Measurements from ENCODE around the gene MOV10L1.
"Not testable (repeated sequence)": the region's sequence is repeated elsewhere in the genome, so short reads cannot be mapped to it uniquely, and the experiment has no call there.

MOV10L1 gene

DNA sequence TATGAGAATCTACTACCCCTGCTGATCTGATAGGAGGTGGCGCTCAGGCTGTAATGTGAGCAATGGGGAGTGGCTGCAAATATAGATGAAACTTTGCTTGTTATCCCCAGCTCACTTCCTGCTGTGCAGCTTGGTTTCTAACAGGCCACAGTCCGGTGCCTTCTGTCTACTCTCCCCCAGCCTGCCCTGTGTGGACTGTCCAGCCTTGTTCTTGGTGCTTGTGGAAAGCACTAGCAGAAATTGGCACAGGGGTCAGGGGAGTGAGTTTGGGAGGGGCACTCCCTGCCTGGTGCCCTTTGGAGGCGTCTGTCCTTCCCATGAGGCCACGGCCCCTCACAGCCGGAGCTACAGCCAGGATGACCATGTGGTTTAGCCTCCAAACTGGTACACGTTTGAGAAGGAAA is 14.3 kb downstream of the MOV10L1 start:
- no peak for DNase-seq (ENCODE audit: low read depth in 2 of 2)

DNA sequence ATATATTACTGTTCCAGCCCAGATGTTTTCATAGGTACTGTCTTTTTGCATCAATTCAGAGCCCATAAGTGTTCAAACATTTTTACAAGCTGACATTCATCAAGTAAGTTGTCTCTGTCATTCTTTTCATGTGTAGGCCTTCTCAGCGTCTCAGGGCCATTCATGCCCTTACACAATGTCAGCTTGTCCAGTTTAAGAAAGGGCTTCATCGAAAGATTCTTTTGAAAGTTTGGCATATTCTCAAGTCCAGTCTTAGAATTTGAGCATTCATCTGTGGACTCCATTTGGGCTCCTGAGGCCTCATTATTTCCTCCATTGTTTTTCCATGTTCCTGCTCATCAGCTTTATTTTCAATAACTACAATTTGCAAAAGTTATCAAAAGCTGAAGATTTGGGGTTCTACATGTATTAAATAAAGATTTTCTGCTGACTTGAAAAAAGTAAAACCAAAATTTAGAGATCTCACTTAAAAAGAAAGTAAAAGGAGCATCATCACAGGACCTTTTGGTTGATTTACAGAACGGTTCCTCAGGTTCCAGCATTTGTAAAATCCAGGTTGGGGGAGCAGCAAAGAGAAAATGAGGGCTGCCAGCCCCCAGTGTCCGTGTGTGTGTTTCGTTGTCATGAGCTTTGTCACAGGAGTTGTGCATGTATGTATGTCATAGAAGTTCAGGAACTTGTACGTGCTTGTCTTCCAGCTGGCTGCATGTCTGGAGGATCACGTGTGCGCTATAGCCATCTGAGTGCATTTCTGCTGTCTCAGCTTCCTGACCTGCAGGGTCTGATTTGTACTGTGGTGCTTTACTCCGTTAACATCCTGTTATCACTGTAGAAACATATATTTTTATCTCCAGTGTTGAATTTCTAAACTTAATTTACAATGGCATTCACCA is 15.6 kb downstream of the MOV10L1 start:
- DNase-seq (ENCODE audit: low read depth in 2 of 2): no peak

DNA sequence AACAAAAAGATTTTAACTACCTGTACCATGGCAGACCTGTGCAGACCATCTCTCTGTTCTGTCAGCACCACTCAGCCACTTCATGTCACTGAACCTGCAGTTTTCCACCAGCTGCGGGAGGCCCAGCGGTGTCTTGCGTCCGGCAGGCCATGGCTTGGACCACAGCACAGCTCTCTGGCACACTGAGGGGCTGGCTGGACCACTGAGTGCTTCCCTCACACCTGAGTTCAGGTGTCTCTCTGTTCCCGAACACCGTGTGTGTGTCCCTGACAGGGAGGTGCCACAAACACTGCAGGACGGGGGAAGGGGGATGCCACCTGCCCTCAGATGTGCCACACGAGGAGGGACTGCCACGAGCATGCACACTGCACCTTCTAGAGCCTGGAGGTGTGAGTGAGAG is 17.7 kb downstream of the MOV10L1 start:
- DNase-seq (ENCODE audit: low read depth in 2 of 2): no peak

DNA sequence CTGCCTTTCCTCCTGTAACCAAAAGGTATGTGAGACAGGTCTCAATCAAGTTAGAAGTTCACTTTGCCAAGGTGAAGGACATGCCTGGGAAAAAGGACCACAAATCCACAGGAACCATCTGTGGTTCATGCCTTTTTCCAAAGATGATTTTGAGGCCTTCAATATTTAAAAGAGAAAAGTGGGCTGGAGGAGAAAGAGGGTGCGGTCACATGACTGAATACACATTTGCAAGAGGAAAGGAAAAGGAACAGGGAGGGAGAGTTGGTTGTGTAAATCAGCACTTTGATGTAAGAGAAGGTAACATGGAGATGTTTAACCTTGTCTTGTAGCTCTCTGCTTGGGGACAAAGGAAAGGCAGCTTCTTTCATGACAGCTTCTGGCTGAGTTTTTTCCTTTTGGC is 21.2 kb downstream of the MOV10L1 start:
- DNase-seq (ENCODE audit: low read depth in 2 of 2): no peak

DNA sequence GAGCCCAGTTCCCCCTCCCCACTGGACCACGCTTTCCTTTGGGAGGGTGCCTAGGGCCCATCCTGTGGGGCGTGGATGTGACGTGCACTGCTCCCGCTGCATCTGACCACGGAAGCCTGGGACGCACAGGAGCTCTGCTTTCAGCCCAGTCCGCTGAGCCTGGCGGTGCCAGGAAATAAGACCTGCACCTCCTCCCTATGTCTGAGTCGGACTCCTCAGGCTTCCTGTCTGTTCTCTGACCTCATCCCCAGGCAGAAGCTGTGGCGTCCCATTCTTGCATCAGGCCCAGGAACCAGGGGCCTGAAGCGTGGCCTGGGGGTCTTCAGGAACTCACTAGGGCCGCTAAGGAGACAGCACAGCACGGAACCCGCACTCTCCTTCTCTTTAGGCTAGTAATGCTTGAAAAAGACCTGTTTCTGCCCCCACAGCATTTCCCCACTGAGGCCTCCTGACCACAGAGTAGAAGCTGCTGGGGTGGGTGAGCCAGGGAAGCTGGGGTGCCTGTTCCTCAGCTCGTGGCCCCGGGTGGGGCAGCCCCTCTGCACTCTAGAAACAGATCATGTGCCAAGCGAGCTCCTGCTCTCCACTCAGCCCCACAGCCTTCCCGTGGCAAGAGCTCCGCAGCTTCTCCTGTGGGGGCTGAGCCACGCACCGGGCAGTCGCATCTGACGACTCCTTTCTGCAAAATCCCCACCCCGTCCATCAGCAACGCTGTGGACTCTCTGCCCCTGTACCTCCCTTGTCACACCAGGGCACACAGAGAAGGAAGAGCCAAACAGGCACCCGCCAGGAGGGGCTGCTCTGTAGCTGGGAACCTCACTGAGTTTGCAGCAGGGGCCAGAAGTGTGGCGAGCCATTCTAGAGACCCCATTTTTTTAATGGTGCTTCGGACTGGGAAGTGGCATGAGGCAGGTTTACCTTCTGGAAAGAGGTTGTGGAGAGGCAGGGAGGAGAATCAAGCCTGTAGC is 22.6 kb downstream of the MOV10L1 start:
- DNase-seq (ENCODE audit: low read depth in 2 of 2): no peak

DNA sequence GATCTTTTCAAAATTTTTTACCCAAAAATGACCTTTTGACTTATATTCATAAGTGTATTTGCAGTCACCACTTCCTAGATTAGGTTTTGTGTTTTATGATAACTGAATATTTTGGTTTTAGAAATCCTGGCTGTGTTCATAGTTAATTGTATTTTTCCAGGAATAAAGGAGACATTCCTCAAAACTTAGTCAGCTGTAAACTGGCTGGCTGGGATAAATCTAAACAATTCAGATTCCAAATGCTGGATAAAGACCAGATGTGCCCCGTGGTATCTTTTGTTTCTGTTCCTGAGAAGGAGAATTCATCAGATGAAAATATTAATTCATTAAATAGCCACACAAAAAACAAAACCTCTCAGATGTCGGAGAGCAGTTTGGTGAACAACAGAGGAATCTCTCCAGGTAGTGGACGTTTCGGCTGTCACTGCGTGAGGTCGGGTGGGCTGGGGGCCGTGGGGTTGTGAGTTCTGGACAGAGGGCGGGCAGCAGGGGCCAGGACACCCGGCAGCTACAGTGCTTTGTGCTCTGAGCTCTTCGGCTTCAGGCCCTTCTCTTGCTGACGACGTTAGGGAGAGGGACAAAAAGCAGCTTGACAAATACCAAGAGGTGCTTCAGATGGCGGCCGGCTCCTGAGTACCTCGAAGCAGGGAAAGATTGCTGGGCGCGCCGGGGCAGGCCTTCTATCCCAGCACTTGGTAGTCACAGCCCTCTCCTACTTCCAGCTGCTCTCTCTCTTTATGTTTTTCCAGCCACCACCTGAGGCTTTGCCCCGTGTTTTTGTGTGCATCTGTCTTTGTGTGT is 24.6 kb downstream of the MOV10L1 start:
- no peak for DNase-seq (ENCODE audit: low read depth in 2 of 2)

DNA sequence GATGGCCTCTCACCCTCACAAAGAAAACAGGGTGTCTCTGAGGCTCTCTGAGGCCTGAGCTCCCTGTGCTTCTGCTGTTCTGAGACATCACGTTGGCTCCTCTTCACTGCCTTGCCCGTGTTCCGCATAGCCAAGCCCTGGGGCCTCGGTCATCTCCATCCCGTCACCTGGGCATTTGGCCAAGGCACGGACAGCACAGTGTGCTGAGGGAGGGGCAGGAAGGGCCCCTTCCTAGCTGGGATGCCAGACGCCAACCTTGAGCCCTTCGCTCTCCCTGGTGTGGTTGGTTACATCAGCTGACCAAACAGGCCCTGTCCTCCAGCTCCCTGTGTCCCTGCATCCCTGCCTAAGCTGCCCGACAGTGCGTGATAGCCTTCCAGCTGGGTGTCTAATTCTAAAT is 25.9 kb downstream of the MOV10L1 start:
- DNase-seq (ENCODE audit: low read depth in 2 of 2): no peak

DNA sequence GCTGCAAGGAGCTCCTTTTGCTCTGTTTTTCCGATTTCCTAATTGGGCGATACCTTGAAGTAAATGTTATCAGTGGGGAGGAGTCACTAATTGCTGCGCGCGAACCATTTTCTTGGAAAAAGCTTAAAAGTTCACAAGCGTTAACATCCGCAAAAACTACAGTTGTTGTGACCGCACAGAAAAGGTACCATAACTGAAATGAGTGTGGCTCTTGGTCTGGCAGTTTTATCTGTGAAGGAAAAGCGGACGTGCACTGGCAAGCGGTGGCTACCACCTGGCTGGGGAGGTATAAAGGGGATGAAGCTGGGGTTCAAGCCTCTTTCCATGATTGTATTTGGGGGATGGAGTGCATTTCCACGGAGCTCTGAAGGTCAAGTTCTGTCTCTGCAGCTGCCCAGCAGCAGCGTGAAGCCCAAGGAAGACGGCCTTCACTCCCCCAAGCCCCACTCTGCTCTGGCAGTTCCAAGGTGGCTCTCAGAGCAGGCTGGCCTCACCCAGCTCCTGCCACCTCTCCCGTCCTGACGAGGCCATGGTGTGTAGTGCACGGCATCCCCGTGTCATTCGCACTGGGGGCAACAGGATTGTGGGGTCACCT is 27.5 kb downstream of the MOV10L1 start:
- DNase-seq (ENCODE audit: low read depth in 2 of 2): no peak

DNA sequence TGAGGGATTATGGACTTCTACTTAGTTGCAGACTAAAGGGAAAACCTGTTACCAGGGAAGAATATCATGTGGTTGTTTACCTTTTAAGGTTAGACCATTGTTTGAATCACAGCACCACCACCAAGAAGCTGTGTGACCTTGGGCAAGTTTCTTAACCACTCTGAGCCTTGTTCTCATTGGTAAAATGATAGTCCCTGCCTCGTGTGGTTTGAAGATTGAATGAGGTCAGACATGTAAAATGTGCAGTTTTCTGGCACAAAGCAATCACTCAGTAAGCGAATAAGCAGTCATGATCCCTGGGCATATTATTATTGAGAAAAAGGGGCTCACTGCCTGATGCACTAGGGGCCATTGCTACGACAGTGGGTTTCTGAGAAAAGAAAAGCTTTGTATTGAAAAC is 28.3 kb downstream of the MOV10L1 start:
- no peak for DNase-seq (ENCODE audit: low read depth in 2 of 2)

DNA sequence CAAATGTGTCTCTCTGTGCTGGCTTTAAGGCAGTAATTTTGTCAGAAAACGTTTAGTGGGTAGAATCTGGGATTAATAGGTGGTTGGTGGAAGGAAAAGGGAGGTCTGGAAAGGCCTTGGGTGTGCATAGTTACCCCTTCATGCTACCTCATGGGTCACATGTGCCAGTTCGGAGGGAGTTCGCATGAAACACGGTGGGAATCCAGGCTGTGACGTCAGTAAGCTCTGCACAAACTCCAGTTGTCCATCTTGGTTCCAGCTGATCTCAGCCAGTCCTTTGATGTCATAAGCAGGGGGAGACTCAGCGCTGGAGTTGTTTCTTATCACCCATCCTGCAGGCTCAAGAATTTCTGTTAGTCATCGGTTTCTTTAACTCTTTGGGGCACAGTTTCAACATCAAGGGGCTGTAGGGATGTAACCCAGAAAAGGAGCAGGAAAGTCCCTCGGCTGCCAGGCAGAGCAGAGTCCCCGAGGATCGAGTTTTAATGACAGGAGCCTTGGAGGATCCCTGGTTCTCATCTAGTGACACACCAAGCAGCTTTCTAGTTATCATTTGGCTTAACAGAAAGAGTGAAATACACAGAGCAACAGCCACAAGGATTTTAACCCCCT is 28.9 kb downstream of the MOV10L1 start:
- no peak for DNase-seq (ENCODE audit: low read depth in 2 of 2)

DNA sequence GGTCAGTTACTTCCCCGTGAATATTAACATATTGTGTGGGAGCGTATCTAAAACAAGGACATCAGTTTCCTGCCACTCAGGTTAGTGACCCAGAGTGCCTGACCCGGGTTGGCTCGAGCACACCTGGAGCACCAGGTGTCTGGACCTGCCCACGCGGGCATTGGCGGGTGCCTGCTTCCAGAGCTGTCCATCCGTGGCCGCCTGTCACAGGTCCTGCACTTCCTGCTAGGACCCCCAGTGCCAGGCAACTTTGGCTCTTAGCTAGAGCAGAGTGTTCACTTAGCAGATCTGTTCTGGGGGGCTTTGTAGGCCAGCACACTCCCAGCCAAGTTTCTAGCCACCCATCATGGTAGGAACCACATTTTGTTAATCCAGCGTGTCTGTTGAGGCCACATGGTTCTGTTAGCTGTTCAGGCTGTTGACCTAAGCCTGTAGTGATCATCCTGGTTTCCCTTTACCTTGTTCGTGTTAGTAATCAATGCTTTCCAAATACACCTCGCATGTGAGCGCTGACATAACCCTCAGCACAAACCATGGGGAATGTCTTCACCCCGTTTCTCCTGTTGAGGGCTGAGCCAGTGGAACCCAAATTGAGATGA is 29.5 kb downstream of the MOV10L1 start:
- DNase-seq (ENCODE audit: low read depth in 2 of 2): no peak

DNA sequence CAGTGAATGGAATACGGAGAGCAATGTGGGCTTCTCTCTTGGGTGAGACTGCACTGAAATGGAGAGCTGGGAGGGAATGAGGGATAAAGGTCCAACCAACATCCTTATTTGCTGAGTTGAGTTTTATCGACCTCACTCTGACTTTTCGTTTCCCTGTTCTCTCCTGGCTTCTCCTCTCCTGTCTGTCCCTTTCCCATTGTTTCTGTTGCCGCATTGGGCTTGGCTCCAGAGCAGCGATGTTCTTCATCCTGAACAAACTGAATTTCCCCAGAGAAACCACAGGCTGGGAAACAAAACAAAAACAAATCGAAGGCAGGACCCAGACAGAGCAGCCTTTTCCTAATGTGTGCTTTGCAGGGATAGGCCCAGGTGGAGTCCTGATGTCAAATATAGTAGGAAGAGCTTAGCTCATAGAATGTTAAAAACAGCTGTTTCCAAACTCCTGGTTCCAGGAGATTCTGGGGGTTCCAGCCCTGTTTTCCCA is 30.0 kb downstream of the MOV10L1 start:
- no peak for DNase-seq (ENCODE audit: low read depth in 2 of 2)

DNA sequence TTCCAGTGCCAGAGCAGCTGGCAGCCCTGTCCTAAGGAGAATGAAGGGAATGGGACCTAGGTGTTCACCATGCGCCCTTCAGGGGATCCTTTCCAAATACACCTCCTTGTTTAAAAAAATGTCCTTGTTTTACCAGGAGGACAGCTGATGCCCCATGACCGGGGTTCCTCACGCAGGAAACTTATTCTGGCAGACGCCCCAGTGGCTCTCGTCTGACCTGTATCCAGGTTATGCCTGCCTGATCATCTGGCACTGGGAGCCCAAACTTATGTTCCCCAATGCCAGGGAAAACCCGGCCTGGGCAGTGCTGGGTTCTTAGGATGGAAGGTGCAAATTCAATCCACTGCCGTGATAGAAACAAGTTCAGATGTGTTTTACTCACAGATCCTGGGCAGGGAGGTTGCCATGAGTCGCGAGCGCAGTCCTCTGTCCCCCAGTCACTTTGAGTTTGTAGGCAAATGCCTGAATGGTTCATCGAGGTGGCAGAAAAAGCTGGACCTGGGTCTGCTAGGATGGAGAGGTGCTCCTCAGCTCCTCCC is 31.5 kb downstream of the MOV10L1 start:
- DNase-seq (ENCODE audit: low read depth in 2 of 2): no peak

DNA sequence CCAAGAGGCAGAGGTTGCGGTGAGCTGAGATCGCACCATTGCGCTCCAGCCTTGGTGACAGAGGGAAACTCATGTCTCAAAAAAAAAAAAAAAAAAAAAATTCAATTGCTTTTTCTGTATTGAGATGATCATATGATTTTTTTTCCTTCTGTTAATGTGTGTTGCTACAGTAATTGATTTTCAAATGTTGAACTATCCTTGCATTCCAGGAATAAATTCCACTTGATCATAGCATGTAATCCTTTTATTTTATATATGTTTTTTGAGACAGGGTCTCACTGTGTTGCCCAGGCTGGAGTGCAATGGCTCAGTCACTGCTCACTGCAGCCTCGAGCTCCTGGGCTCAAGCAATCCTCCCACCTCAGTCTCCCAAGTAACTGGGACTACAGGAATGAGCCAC is 33.3 kb downstream of the MOV10L1 start:
- DNase-seq (ENCODE audit: low read depth in 2 of 2): no peak

DNA sequence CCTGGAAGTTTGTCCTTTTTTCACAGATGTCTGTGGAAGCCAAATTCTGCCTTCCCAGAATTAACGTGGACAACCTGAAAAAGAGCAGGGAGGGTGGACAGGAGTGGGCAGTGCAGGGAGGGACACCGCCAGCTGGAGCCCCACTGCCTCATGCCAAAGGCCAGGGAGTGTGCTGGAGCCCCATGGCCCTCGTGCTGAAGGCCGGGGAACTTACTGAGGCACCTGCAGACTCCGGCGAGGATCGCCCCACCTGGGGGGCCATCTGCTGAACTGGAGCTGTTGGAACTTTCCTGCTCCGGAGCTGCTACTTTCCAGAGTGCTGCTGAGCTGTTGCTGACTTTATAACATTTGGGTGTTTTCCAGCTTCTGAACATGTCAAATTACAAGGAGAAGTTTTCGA is 35.2 kb downstream of the MOV10L1 start:
- no peak for DNase-seq (ENCODE audit: low read depth in 2 of 2)

DNA sequence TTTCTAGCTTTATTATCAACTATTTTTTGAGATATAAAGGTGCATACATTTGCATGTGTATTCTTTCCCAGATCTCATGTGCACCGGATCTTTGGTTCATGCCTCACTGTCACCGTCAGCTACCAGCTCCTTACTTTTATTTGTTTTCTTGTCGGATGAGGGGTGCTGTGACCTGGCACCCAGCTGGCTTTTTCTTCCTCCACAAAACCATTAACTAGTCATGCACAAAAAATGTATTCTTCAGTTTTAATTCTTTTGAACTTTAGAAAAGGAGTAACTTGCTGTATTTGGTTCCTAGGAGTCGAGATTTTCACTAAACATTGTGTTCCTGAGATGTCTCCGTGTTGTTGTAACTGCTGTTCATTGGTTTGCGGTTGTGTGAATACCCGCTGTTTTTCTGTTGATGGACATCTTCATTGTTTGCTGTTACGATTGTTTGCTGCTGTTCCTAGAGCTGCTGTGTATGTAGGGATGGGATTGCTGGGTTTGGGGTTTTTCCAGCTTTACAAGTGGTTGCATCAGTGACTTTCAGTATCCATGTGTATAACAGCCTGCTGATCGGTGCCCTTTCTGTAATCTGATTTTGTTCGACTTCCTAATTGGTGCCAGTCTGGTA is 39.4 kb downstream of the MOV10L1 start:
- DNase-seq (ENCODE audit: low read depth in 2 of 2): no peak

DNA sequence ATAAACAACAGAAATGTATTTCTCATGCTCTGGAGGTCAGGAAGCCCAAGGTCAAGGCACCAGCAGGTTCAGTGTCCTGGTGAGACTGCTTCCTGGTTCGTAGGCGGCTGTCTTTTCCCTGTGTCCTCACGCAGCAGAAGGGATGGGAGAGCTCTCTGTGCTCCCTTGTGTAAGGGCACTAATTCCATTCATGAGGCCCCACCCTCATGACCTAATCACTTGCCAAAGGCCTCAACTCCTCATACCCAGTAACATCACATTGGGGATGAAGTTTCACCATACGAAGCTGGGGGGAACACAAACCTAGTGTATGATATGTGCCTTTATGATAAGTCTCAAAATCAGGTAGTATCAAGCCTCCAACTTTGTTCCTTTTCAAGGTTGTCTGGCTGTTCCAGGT is 42.1 kb downstream of the MOV10L1 start:
- DNase-seq (ENCODE audit: low read depth in 2 of 2): no peak

DNA sequence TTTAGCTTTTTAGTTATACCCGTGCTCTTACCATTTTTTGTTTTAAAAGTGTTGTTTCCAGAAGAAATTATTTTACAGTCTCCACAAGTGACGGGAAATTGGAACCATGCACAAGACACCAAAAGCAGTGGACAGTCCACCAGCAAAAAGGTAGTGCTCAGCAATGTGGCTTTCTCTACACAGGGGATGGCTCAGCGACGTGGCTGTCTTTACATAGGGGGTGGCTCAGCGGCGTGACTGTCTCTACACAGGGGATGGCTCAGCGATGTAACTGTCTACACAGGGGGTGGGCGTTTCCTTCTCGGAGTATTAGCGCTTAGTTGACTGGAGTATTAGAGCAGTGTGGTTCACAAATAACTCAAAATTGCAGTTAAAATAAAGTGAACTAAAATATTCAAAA is 44.7 kb downstream of the MOV10L1 start:
- no peak for DNase-seq (ENCODE audit: low read depth in 2 of 2)

DNA sequence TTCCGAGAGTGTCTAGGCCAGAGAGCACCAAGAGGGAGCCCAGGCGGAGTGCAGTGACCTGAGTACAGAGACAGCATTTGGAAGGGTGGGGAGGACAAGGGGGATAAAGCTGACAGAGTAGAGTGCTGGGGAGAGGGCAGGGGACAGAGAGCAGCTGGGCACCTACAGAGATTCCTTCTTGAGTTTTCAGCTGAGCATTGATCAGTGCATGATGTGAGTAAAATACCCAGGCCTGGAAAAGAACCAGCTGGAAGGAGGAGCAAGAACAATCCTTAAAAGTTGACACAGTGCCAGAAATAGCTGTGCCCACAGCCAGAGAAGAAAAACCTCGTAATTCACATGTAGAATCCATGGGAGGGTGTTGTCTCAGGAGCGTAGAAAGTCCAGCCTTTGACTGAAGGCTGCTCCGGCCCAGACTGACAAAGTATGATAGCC is 46.8 kb downstream of the MOV10L1 start:
- DNase-seq (ENCODE audit: low read depth in 2 of 2): no peak

DNA sequence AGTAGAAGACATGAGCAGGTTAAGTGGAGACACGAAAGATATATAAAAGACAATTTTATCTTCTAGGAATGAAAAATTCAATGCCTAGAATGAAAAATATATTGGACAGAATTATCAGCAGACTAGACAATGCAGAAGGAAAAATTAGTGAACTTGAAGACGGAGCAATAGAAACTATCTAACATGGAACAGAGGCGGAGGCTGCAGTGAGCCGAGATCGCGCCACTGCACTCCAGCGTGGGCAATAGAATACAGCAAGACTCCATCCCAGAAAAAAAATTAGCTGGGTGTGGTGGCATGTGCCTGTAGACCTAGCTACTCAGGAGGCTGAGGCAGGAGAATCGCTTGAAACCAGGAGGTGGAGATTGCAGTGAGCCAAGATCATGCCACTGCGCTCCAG is 47.5 kb downstream of the MOV10L1 start:
- not testable (repeated sequence) for DNase-seq (ENCODE audit: low read depth in 2 of 2)

Data from stimulated activated CD8-positive, alpha-beta memory T cell treated with anti-CD3 and anti-CD28 coated beads, Interleukin-7, amount 100 ng/mL, for 4 hours (primary cell).